Osteoblast (primary cell): ENCODE results near the gene PAK3. TPM values are rescaled to one million over a fixed set of nuclear protein-coding genes. Genes with fewer than 3 reads are reported as not detected.

ENCODE experiments used
- DNase-seq: peaks from one replicate; pipeline ENCODE4 v3.0.0; 2011; ENCODE audit warnings: low spot score, mixed read lengths; ENCODE audit not compliant: insufficient read length; ENCODE audit errors: missing footprints
- H2AFZ ChIP-seq: 2 replicates; pipeline ENCODE4 v1.6.0; 2011; ENCODE audit warnings: mild to moderate bottlenecking, low read length
- H3K27ac ChIP-seq: 2 replicates; pipeline ENCODE4 v1.5.1; 2011; ENCODE audit warnings: mild to moderate bottlenecking, low read depth, low read length, moderate library complexity
- H3K27me3 ChIP-seq: 2 replicates; pipeline ENCODE4 v1.6.0; 2012; ENCODE audit warnings: mild to moderate bottlenecking, control low read depth, inconsistent platforms, low read length, moderate library complexity; ENCODE audit not compliant: insufficient read depth
- H3K36me3 ChIP-seq: 2 replicates; pipeline ENCODE4 v1.5.1; 2011; ENCODE audit warnings: mild to moderate bottlenecking, low read length, control low read depth, moderate library complexity; ENCODE audit not compliant: insufficient read depth
- H3K4me1 ChIP-seq: 2 replicates; pipeline ENCODE4 v1.5.1; 2011; ENCODE audit warnings: mild to moderate bottlenecking, low read length, control low read depth, moderate library complexity; ENCODE audit not compliant: insufficient read depth
- H3K4me2 ChIP-seq: 2 replicates; pipeline ENCODE4 v1.6.0; 2011; ENCODE audit warnings: mild to moderate bottlenecking, low read length; ENCODE audit not compliant: insufficient read depth
- H3K4me3 ChIP-seq: fragments of 200-600 bp; sonication (generic); 3 replicates; pipeline ENCODE4 v1.5.1; 2012; ENCODE audit warnings: mild to moderate bottlenecking, low read length, inconsistent platforms; ENCODE audit not compliant: insufficient read depth
- H3K79me2 ChIP-seq: 2 replicates; pipeline ENCODE4 v1.6.0; 2012; ENCODE audit warnings: mild to moderate bottlenecking, low read length, control low read depth, inconsistent platforms; ENCODE audit not compliant: insufficient read depth
- H3K9me3 ChIP-seq: 2 replicates; pipeline ENCODE4 v1.5.1; 2011; ENCODE audit warnings: low read depth, low read length, control low read depth
- H4K20me1 ChIP-seq: 2 replicates; pipeline ENCODE4 v1.6.0; 2012; ENCODE audit warnings: mild to moderate bottlenecking, low read length, control low read depth; ENCODE audit not compliant: insufficient read depth
- CTCF ChIP-seq: IDR thresholded peaks from 2 replicates; pipeline ENCODE4 v1.5.1; 2011; ENCODE audit warnings: mild to moderate bottlenecking, low read depth, low read length, moderate library complexity; ENCODE audit errors: extremely low read depth
- total RNA-seq: library from RNA; depleted of rRNA; stranded (reverse); fragments of >200 nt; gene quantifications from 2 replicates; pipeline ENCODE4 v1.2.3, GENCODE V29; 2012

PAK3 gene
- total RNA-seq, 1 donor: 1.4 TPM

- Histone ChIP-seq H3K9me3 (no peaks in the 10 kb centered on the region), H3K4me2 (no peak overlapping the region), H3K4me3 (no peak overlapping the region), H2AFZ (no peak overlapping the region), H3K27ac (no peak overlapping the region), H3K79me2 (no peaks in the 10 kb centered on the region), H4K20me1 (no peaks in the 10 kb centered on the region), H3K27me3 (peaks cover 33% of the 10 kb centered on the region), H3K4me1 (no peaks in the 10 kb centered on the region), H3K36me3 (no peaks in the 10 kb centered on the region)
- no peak for TF ChIP-seq CTCF
- DNase-seq: no peak
Observed at GRCh38 chrX:111083081-111083480, 12.9 kb upstream of the PAK3 start.

GRCh38 chrX:111086591-111087006 lies 9.4 kb upstream of the PAK3 start:
- no peak for TF ChIP-seq CTCF
- Histone ChIP-seq H3K36me3 (no peaks in the 10 kb centered on the region), H4K20me1 (no peaks in the 10 kb centered on the region), H3K79me2 (no peaks in the 10 kb centered on the region), H3K9me3 (no peaks in the 10 kb centered on the region), H2AFZ (no peak overlapping the region), H3K4me3 (no peak overlapping the region), H3K4me2 (no peak overlapping the region), H3K27ac (no peak overlapping the region), H3K27me3 (peaks cover 61% of the 10 kb centered on the region), H3K4me1 (no peaks in the 10 kb centered on the region)
- no peak for DNase-seq

GRCh38 chrX:111088628-111089027 lies 7.4 kb upstream of the PAK3 start:
- peaks cover 61% of the 10 kb centered on the region for H3K27me3 ChIP-seq
- H3K27ac ChIP-seq: no peak overlapping the region
- no peaks in the 10 kb centered on the region for H4K20me1 ChIP-seq
- H3K36me3 ChIP-seq: no peaks in the 10 kb centered on the region
- no peaks in the 10 kb centered on the region for H3K9me3 ChIP-seq
- no peaks in the 10 kb centered on the region for H3K4me1 ChIP-seq
- no peaks in the 10 kb centered on the region for H3K79me2 ChIP-seq
- no peak overlapping the region for H3K4me2 ChIP-seq
- no peak overlapping the region for H3K4me3 ChIP-seq
- DNase-seq: no peak
- no peak overlapping the region for H2AFZ ChIP-seq
- no peak for TF ChIP-seq CTCF

- peaks cover 61% of the 10 kb centered on the region for H3K27me3 ChIP-seq
- no peaks in the 10 kb centered on the region for H3K4me1 ChIP-seq
- no peaks in the 10 kb centered on the region for H3K9me3 ChIP-seq
- H3K4me3 ChIP-seq: no peak overlapping the region
- H4K20me1 ChIP-seq: no peaks in the 10 kb centered on the region
- H3K36me3 ChIP-seq: no peaks in the 10 kb centered on the region
- no peak for DNase-seq
- TF ChIP-seq CTCF: no peak
- H3K79me2 ChIP-seq: no peaks in the 10 kb centered on the region
- H2AFZ ChIP-seq: no peak overlapping the region
- no peak overlapping the region for H3K4me2 ChIP-seq
- no peak overlapping the region for H3K27ac ChIP-seq
Observed at GRCh38 chrX:111090458-111090857, 5.5 kb upstream of the PAK3 start.
